Central memory CD8-positive, alpha-beta T cell (primary cell): Measurements from ENCODE around the gene CD44.

ENCODE experiments used
- ATAC-seq: fragments of 150-1000 bp; cut with Tn5 transposase; replicated peaks from 2 replicates; pipeline ENCODE4 v1.10.0; 2022; ENCODE audit warnings: mild to moderate bottlenecking, moderate FRiP score, moderate number of reproducible peaks; ENCODE audit not compliant: poor library complexity, severe bottlenecking; ENCODE audit errors: extremely low read depth
- DNase-seq, 2 donors: peaks; one replicate each; pipeline ENCODE4 v3.0.0; 2021; ENCODE audit warnings: low spot score in 2 of 2
- H3K27ac Mint-ChIP-seq: one replicate; pipeline ENCODE4 v1.8.0; 2022; ENCODE audit warnings: low read depth, mild to moderate bottlenecking, moderate library complexity, mixed read lengths
- H3K27me3 Mint-ChIP-seq: one replicate; pipeline ENCODE4 v1.8.0; 2022; ENCODE audit warnings: mixed read lengths
- H3K36me3 Mint-ChIP-seq: one replicate; pipeline ENCODE4 v1.8.0; 2022; ENCODE audit warnings: mild to moderate bottlenecking, moderate library complexity, mixed read lengths; ENCODE audit not compliant: insufficient read depth
- H3K4me1 Mint-ChIP-seq: one replicate; pipeline ENCODE4 v1.8.0; 2022; ENCODE audit warnings: mixed read lengths
- H3K4me3 Mint-ChIP-seq: one replicate; pipeline ENCODE4 v1.8.0; 2022; ENCODE audit warnings: mild to moderate bottlenecking, moderate library complexity, mixed read lengths
- H3K9me3 Mint-ChIP-seq: one replicate; pipeline ENCODE4 v1.8.0; 2022; ENCODE audit warnings: mixed read lengths

The CD44 gene

DNA sequence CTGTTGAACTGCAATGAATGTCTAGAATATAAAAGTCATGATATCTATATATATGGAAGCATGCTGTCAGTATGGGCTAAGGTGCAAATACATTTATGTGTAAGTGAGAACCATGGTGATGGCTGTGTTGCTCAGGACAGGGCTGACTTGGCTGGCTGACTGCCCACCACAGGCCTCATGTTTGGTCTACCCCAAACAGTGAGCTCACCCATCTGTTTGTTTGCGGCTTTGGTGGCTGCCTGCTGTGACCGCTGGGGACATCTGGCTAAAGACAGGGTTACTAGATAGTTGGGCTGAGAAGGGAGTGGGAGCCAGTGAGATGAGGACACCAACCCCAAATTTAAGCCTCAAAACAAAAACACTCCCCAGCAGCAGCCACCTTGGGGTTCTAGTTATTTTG is 6.3 kb downstream of the CD44 start:
- Mint-ChIP-seq H3K27me3 (no peaks in the 10 kb centered on the region), H3K27ac (peak overlapping the region; percentile 94), H3K36me3 (peaks cover 85% of the 10 kb centered on the region), H3K4me1 (peaks cover 93% of the 10 kb centered on the region), H3K9me3 (no peaks in the 10 kb centered on the region), H3K4me3 (peak overlapping the region; percentile 87)
- no peak for ATAC-seq
- no peak for DNase-seq

DNA sequence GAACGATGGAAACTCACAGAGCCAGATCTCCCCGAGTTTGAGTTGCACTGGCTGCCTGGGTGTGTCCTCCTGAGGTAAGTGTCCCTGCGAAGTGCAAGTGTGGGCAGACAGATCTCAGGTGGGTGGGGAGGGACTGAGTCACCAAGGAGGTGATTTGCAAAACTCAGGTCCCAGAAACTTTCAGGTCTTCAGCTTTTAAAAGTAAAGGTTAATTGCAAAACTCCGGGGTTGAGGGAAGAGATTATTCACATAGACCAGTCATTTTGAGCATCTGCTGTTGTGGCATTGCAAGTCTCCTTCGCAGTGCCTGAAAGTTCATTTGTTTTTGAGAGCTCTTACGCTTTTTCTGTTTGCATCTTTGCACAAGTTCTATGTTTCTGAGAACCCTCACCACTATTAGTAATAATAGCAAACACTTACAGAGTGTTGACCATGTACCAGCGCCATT is 7.1 kb downstream of the CD44 start:
- H3K4me3 Mint-ChIP-seq = peak overlapping the region; percentile 87
- peaks cover 98% of the 10 kb centered on the region for H3K4me1 Mint-ChIP-seq
- no peak for DNase-seq
- H3K9me3 Mint-ChIP-seq = no peaks in the 10 kb centered on the region
- H3K36me3 Mint-ChIP-seq = peaks cover 86% of the 10 kb centered on the region
- peak overlapping the region; percentile 94 for H3K27ac Mint-ChIP-seq
- no peak for ATAC-seq
- no peaks in the 10 kb centered on the region for H3K27me3 Mint-ChIP-seq

DNA sequence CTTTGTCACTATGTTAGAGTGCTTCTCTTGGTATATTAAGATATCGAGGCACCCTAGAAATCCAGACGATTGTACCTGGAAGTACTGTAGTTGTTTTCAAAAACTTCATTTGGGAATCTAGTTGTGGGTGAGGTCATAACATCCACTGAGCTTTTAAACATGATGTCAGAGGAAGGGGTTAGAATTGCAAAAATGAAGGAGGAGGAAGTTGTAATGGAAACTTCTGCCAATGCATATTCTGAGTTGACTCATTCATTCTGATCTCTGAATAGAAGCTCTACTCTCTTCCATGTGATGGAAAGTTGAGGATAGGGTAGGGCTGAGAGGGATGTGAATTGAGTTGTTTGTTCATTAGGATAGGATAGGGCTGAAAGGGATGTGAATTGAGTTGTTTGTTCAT is 7.7 kb downstream of the CD44 start:
- Mint-ChIP-seq H3K36me3 (peaks cover 85% of the 10 kb centered on the region), H3K9me3 (no peaks in the 10 kb centered on the region), H3K4me1 (peaks cover 98% of the 10 kb centered on the region), H3K4me3 (peak overlapping the region; percentile 87), H3K27me3 (no peaks in the 10 kb centered on the region), H3K27ac (peak overlapping the region; percentile 94)
- no peak for DNase-seq
- no peak for ATAC-seq

DNA sequence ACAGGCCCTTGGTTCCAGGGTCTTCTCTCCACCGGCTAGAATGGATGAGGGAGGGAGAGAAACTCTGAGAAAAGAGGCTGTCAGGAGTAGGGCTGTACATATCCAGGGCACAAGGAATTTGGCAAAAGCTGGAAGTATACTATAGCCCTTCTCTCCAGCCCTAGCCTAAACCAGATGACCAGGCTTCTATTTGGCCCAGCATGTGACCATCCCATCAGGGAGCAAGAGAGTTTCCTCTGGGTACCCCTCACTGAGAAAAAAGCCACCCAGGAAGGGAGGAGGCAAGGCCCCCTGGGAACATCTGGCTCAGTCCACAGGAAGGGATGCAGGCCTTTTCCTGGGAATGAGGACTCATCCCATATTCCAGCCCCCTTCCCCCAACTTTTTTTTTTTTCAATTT is 8.3 kb downstream of the CD44 start:
- Mint-ChIP-seq H3K27me3 (no peaks in the 10 kb centered on the region), H3K4me3 (peak overlapping the region; percentile 87), H3K4me1 (peaks cover 97% of the 10 kb centered on the region), H3K27ac (peak overlapping the region; percentile 94), H3K9me3 (no peaks in the 10 kb centered on the region), H3K36me3 (peaks cover 88% of the 10 kb centered on the region)
- ATAC-seq (no peak), DNase-seq (no peak)

DNA sequence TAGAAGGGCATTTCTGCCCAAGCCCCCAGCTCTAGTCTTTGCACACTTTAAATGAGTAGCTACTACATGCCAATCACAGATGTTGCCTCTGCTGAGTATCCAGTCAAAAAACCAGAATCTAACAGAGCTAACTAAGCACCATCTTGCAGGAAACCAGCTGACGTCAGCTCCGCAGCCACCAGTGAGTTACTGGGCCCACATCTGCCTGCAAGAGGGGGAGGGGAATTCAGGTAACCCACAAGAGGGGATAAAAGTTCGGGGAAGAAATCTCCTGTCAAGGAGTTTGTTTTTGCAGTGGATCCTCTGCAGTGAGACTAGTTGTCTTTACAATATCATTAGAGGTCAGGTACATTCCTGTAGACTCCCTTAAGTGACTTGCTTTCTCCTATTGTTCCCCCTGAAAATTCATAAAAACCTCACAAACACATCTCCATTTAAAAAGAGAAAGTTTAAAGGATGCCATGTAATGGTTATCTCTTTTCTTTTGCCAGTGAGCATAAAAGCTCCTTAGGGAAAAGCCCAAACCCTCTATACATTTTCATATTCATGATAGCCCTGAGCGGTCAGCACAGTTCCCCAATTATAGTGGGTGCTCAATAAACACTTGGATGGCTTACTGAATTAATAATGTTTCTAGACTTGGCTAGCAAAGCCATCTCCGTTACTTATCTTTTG is 9.3 kb downstream of the CD44 start:
- DNase-seq (peak in 1 of 2 donors; percentile 57), ATAC-seq (peak; percentile 29)
- Mint-ChIP-seq H3K9me3 (no peaks in the 10 kb centered on the region), H3K4me3 (peak overlapping the region; percentile 87), H3K27ac (peak overlapping the region; percentile 94), H3K36me3 (peaks cover 89% of the 10 kb centered on the region), H3K27me3 (no peaks in the 10 kb centered on the region), H3K4me1 (peaks cover 97% of the 10 kb centered on the region)

DNA sequence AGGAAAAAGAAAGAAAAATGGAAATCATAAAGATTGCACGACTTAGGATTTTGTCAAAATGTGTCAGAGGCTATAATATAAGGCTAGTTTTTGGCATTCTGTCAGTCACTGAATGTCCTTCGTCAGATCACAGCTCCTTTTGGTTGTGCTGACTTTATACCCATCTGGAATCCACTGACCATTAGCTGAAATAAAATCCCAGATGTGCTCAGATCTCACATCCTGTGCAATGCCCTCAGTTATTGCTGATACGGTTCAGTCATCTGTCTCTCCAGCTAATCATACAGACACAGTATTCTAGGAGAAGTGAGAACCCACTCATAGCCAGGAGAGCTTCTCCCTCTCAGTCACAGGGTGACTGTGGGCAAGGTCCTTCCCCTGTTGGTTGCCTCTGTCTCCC is 11.5 kb downstream of the CD44 start:
- Mint-ChIP-seq H3K27me3 (no peaks in the 10 kb centered on the region), H3K4me1 (peaks cover 98% of the 10 kb centered on the region), H3K9me3 (no peaks in the 10 kb centered on the region), H3K4me3 (peak overlapping the region; percentile 40), H3K36me3 (peaks cover 87% of the 10 kb centered on the region), H3K27ac (peak overlapping the region; percentile 89)
- ATAC-seq = no peak
- DNase-seq = no peak

DNA sequence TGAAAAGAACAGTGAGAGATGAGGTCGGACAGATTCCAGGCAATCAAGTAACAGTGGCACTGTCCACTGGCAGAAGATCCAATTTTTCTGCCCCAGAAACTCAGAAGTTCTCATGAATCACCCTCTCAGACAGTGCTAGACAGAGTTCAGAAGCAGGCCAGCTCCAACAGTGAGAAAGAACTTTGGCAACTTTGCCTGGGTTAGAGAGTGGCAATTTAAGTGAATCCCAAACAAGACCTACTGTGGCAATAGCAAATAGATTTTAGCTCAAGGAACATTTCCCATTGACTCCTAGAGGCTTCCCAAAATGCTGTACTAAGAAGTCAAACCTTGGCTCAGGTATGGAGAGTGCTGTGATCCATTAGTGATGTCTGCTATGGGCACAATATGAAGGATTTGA is 12.3 kb downstream of the CD44 start:
- Mint-ChIP-seq H3K36me3 (peaks cover 80% of the 10 kb centered on the region), H3K27me3 (no peaks in the 10 kb centered on the region), H3K27ac (peak overlapping the region; percentile 89), H3K4me1 (peaks cover 98% of the 10 kb centered on the region), H3K9me3 (no peaks in the 10 kb centered on the region), H3K4me3 (peak overlapping the region; percentile 40)
- DNase-seq = no peak
- no peak for ATAC-seq

DNA sequence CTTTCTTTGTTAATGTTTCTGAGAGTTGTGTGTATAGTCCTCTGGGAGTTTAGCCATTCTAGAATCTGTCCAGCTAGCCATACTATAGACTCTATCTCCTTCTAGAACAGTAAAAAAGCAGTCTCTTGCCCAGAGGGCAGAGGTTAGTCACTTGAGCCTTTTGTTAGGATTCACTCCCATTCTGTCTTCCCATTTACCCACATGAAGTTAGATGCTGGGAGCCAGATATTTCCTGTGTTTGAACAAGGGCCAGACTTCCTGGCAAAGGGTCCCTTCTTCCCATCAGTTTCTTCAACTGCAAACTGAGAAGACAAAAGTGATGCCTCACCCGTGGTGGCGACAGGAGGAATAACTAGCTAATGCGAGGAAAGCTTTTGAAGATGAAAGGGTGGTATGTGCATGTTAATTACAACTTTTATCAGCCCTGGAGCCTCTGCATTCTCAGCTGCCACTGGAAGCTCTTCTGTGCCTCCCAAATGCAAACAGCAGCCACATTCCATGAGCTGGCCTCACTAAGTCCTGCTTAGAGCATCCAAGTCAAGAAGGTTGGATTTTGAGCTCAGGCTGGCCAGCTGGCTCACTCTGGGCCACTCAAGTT is 12.8 kb downstream of the CD44 start:
- H3K36me3 Mint-ChIP-seq = peaks cover 77% of the 10 kb centered on the region
- H3K4me3 Mint-ChIP-seq = peak overlapping the region; percentile 40
- H3K4me1 Mint-ChIP-seq = peaks cover 98% of the 10 kb centered on the region
- ATAC-seq (no peak), DNase-seq (no peak)
- H3K27ac Mint-ChIP-seq = peak overlapping the region; percentile 89
- H3K9me3 Mint-ChIP-seq = no peaks in the 10 kb centered on the region
- H3K27me3 Mint-ChIP-seq = no peaks in the 10 kb centered on the region

DNA sequence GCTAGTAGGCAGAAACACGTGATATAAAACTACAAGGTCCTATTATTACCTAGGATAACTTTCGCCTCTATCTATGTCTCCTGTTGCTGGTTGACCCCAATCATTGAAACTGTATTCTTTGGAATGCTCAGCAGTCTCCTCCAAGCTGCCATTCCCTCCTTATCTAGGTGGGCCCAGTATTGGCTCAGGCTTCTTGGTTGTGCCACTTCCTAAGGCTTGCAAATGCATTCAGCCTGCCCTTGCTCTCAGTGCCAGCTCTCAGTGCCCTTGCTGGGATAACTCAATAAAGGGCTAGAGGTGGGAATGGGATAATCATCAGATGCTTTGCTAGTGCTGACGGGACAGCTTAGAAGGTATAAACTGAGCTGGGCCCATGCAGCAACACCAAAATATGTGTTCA is 13.6 kb downstream of the CD44 start:
- Mint-ChIP-seq H3K27ac (peak overlapping the region; percentile 68), H3K9me3 (no peaks in the 10 kb centered on the region), H3K4me1 (peaks cover 98% of the 10 kb centered on the region), H3K36me3 (peaks cover 72% of the 10 kb centered on the region), H3K27me3 (no peaks in the 10 kb centered on the region), H3K4me3 (peak overlapping the region; percentile 40)
- no peak for ATAC-seq
- no peak for DNase-seq

DNA sequence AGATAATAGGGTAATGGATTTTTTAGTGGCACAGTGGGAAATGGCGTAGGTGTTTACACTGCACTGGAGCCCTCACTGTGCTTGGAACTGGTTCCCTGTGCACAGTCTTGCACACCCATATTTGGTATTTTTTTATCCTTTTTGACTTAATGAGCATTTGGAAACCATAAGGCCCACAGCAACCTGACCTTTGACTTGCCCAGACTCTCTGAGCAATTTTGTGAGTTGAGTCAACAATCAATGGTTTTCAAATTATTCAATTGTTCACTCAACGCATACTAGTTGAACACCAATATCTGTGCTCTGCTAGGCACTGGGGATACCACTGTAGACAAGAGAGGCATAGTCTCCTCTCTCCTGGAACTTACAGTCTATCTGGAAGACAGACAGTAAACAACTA is 14.3 kb downstream of the CD44 start:
- DNase-seq = no peak
- Mint-ChIP-seq H3K27me3 (no peaks in the 10 kb centered on the region), H3K27ac (peak overlapping the region; percentile 68), H3K4me3 (peak overlapping the region; percentile 40), H3K36me3 (peaks cover 72% of the 10 kb centered on the region), H3K9me3 (no peaks in the 10 kb centered on the region), H3K4me1 (peaks cover 99% of the 10 kb centered on the region)
- no peak for ATAC-seq

DNA sequence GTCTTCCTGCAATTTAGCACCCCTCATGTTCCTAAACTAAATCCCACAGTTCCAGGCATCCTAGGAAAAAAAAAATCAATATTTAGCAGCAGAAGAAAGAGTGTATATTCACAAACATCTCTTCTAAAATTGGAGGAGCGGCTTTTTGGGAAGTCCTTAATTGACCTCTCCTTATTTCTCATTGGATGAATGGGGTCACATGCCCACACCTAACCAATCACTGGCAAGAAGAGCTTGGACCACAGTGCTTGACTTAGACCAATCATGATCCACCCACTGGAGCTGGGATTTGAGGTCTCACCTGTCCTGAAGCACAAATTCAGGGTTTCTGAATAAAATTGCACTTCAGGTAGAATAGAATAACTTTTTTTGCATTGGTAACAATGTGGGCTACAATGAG is 16.0 kb downstream of the CD44 start:
- H3K36me3 Mint-ChIP-seq = peaks cover 70% of the 10 kb centered on the region
- peak overlapping the region; percentile 68 for H3K27ac Mint-ChIP-seq
- H3K9me3 Mint-ChIP-seq = no peaks in the 10 kb centered on the region
- H3K4me1 Mint-ChIP-seq = peaks cover 97% of the 10 kb centered on the region
- ATAC-seq (no peak), DNase-seq (no peak)
- H3K4me3 Mint-ChIP-seq = peak overlapping the region; percentile 40
- H3K27me3 Mint-ChIP-seq = no peaks in the 10 kb centered on the region

DNA sequence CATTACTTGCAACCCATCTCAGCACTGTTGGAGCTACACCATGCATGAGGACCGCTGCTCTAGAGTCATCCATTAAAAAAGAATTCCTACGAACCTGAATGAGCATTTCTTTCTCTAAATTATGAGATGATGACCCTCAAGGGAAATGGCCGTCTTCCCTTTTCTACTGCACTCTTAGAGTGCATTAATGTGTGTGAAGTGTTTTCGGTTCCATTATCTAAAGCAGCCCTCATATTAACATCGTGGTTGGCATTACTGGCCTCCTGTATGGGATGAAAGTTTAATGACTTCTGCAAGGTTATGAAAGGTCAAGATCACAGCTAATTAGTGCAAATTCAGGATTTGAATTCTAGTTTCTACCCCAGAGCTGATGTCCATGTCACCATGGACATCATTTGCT is 16.7 kb downstream of the CD44 start:
- Mint-ChIP-seq H3K4me1 (peaks cover 97% of the 10 kb centered on the region), H3K27ac (no peak overlapping the region), H3K36me3 (peaks cover 71% of the 10 kb centered on the region), H3K4me3 (peak overlapping the region; percentile 14), H3K27me3 (no peaks in the 10 kb centered on the region), H3K9me3 (no peaks in the 10 kb centered on the region)
- no peak for ATAC-seq
- no peak for DNase-seq
